ENCODE data around the gene ZKSCAN4. TPM values are rescaled to one million over a fixed set of nuclear protein-coding genes. Genes with fewer than 3 reads are reported as not detected.

Gene ZKSCAN4
- total RNA-seq, 1 experiment from 2014 or later: 11.5 TPM

GRCh38 chr6:28209753-28210535, 42.1 kb downstream of the ZKSCAN4 start:
- no peak for DNase-seq (ENCODE audit: low read depth)

DNA sequence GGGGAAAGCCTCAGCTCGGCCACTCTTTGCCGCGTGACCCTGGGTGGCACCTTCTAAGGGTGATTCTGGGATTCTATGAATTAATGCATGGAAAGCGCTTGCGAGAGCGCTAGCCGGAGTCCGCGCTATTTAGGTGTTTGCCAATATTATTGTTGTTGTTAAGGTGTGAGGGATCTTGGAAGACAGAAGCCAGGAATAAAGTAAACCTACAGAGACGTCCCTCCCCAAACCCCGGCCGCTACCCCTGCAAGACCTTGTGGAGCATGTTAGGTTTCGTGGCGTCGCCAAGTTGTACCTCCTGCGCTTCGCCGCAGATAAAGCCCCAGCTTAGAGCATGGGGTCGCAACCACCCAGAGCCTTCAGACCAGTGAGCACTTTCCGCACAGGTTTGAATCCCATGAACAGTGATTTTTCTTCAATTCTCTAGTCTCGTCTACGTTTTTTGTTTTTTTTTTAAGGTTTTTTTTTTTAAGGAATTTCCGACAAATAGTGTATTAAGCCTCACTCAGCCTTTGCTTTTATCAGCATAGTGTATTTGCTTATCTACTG, 43.9 kb downstream of the ZKSCAN4 start:
- DNase-seq (ENCODE audit: low read depth): no peak

DNA sequence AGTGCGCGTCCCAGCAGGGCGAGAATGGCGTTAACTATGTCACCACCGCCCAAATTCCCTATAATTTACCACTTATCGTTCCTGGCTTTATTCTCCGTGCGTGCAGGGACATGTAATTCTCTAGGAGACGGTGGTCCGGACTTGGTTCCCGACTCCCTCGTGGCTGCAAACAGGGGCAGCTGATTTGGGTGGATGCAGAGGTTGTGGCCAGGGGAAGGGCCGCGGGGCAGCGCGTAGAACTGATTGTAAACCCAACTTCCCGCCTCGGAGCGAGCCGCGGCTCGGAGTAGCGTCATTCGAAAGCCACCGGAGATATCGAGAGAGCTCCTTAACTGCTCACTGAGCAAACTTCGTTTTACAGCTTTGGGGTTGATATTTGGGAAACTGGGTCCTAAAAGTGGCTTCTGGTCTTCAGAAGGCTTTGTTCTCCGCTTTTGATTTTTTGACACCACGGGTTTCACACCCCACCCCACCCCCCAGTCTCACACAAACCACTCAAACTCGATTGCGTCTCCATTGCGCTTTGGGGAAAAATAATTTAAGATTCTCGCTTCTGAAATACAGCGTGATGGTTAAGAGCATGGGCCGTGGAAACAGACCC, 44.5 kb downstream of the ZKSCAN4 start:
- no peak for DNase-seq (ENCODE audit: low read depth)

DNA sequence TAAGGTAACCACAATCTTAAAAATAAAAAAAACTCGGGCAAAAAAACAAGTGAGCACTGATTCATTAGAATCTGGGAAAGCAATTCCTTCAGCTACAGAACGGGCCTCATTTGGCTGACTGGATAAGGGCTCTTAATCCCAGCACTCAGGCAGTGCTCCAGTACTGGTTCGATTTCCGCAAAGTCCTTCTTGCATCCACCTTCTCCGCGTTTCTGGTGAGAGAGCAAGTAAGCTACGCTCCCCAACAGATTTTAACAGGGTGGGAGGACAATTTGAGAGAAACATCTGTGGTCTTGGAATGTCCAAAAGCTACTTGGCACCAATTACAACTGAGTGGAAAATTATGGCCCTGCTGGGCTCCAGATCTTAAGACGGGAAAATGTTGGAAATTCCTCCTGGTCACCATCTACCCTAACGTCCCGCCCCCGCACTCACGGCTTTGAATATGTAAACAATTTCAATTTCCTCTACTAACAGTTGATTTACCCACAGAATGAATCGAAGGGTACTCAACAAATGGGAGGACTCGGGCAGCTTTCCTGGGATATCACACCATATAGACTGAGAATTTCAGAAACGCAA, 45.0 kb downstream of the ZKSCAN4 start:
- no peak for DNase-seq (ENCODE audit: low read depth)

DNA sequence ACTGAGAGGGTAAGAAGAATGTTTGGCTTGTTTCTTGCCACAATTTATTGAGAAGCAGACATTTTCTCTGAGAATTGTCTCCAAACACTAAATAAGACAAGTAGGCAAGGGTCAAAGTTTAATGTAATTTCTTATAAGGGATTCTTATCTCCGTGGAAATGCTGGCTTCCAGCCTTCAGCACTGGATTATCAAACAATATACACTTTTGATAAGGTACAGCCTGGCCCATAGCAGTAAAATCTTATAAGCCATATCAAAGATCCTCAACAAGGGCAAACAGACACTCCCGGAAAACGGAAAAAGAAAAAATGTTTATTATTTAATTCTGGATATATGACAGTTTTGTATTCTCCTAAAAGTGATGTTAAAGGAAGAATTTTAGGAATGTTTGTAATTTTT, 45.5 kb downstream of the ZKSCAN4 start:
- no peak for DNase-seq (ENCODE audit: low read depth)

DNA sequence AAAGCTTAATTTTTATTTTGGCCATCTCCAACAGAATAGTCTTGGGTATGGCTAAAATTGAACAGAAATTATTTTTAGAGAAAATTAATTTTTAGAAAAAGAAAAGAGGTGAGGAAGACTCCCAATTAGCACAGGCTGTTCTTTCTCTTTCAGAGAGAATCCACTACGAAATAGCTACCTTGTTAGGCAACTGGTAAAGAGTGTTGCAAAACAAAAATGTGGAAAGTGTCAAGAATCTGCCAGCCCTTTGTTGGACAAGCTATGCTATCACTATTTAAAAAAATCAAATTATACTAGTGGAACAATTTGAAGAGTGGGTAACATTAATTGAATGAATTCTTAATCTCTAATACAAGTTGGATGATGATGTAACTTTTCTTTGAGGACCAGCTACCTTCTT, 46.2 kb downstream of the ZKSCAN4 start:
- no peak for DNase-seq (ENCODE audit: low read depth)

GRCh38 chr6:28203201-28203600, 48.9 kb downstream of the ZKSCAN4 start:
- DNase-seq (ENCODE audit: low read depth): no peak

- DNase-seq (ENCODE audit: low read depth): no peak
Observed at GRCh38 chr6:28200020-28200419, 52.0 kb downstream of the ZKSCAN4 start.

Other genes starting within 250 kb of the ZKSCAN4 start
- 0.89 and 1.6 TPM in 2 replicates for gene ZNF165, start 171.7 kb downstream of the ZKSCAN4 start, total RNA-seq (2014; rRNA removed; shearing (Covaris generic))
- gene ZSCAN16, start 127.7 kb downstream of the ZKSCAN4 start, total RNA-seq (2014; rRNA removed; shearing (Covaris generic)): 1.9 and 7.8 TPM in 2 replicates
- 16.4 and 20.6 TPM in 2 replicates for gene ZKSCAN8, start 110.4 kb downstream of the ZKSCAN4 start, total RNA-seq (2014; rRNA removed; shearing (Covaris generic))
- 18.1 and 26.9 TPM in 2 replicates for gene ZSCAN9, start 27.0 kb downstream of the ZKSCAN4 start, total RNA-seq (2014; rRNA removed; shearing (Covaris generic))
- gene NKAPL, start 7.0 kb upstream of the ZKSCAN4 start, total RNA-seq (2014; rRNA removed; shearing (Covaris generic)): not detected in 2 replicates
- gene ZSCAN26, start 14.9 kb upstream of the ZKSCAN4 start, total RNA-seq (2014; rRNA removed; shearing (Covaris generic)): 18.0 and 30.6 TPM in 2 replicates
- 10.5 and 11.9 TPM in 2 replicates for gene PGBD1, start 29.3 kb upstream of the ZKSCAN4 start, total RNA-seq (2014; rRNA removed; shearing (Covaris generic))
- 19.7 and 20.4 TPM in 2 replicates for gene ZSCAN31, start 83.9 kb upstream of the ZKSCAN4 start, total RNA-seq (2014; rRNA removed; shearing (Covaris generic))
- 4.6 and 8.1 TPM in 2 replicates for gene ZKSCAN3, start 97.7 kb upstream of the ZKSCAN4 start, total RNA-seq (2014; rRNA removed; shearing (Covaris generic))
- 4.1 and 6.3 TPM in 2 replicates for gene ZSCAN12, start 147.5 kb upstream of the ZKSCAN4 start, total RNA-seq (2014; rRNA removed; shearing (Covaris generic))
- 8.2 and 16.2 TPM in 2 replicates for gene ZSCAN23, start 191.2 kb upstream of the ZKSCAN4 start, total RNA-seq (2014; rRNA removed; shearing (Covaris generic))